HuH-7 (cell line): ENCODE measurements around the gene CTDSPL.
A peak's percentile ranks its signal among the peaks of the same experiment; 100 is the strongest.

Source experiments
- DNase-seq: peaks from one replicate; pipeline ENCODE4 v3.0.0; 2011; ENCODE audit warnings: low spot score

The CTDSPL gene

DNA sequence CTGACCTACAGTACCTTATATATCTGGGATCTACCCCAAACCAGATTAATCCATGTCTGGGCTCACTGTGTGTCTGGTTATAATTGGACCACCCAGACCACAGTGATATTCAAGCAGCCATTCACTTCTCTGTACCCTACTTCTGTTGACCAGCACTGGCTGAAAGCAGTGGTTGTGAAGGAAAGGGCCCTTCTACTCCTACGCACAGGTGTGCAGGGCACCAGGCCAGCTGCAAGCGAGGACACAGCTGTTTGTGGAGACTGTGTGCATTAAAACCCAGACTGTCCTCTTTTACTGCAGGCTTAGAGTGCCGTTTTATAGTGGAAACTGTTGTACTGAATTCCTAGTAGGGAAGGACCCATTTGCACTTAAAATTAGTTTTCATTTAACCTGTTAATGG is 29.5 kb downstream of the CTDSPL start:
- no peak for DNase-seq

GRCh38 chr3:37892927-37893600 is 31.4 kb downstream of the CTDSPL start:
- DNase-seq: peak; percentile 54

GRCh38 chr3:37896827-37897226 is 35.1 kb downstream of the CTDSPL start:
- no peak for DNase-seq

DNA sequence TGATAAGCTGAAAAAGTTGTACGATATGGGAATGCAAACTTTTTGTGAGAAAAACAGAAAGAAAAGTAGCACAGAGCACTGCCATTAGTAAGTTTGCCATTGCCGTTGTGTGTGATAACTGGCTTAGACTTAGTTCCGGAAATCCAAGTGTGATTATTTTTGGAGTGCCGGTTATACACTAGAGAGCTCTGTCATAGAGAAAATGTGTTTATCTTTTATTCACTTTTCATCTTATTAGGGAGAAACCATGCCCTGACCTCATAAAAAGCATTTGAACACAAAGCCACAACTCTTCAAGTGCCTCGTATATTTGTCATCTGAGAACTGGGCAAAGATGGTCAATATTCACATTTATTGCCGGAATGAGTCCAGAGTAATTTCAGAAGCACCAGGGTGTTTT is 36.1 kb downstream of the CTDSPL start:
- DNase-seq: no peak

- DNase-seq: no peak
Observed at GRCh38 chr3:37898424-37898823, 36.7 kb downstream of the CTDSPL start.

- DNase-seq: no peak
Observed at GRCh38 chr3:37899101-37899707, 37.5 kb downstream of the CTDSPL start.

DNA sequence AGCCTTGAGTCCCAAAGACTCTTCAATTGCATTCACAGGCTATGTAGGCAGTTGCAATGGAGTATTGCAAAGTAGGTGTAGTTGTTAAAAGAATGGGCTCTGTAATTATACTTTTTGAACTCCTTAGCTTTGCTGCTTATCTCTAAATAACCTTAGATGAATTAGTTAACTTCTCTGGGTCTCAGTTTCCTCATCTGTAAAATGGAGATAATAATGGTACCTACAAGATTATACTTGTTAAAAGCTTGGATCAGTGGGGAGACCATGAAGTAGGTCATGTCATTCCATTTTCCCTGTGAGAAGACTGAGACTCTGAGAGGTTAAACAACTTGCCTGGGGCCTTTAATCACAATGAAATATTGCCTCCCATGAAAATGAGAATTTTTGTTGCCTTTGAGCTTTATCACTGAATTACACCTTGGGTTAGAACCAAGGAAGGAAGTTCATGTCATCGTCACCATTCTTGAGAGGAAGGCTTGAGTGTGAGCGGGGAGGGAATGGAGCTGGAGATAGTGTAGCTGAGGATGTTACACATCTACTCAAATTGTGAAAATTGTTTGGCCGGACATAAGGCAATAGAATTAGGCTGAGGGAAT is 38.1 kb downstream of the CTDSPL start:
- DNase-seq: no peak

DNA sequence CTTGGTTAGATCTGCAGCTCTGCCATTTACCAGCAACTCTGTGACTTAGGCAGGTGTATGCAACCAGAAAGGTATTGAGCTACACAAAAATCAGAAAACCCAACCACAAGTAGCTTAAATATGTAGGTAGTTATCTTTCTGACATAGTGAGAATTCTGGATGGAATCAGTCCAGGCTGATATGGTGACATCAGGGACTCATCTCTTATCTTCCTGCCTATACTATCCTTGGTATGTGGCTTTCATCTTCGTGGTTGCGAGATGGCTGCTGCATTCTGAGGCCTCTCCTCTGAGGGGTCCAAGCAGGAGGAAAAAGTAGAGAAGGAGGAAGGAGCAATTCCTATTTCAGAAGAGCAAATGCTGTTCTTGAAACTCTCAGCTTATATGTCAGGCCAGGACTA is 40.0 kb downstream of the CTDSPL start:
- no peak for DNase-seq

DNA sequence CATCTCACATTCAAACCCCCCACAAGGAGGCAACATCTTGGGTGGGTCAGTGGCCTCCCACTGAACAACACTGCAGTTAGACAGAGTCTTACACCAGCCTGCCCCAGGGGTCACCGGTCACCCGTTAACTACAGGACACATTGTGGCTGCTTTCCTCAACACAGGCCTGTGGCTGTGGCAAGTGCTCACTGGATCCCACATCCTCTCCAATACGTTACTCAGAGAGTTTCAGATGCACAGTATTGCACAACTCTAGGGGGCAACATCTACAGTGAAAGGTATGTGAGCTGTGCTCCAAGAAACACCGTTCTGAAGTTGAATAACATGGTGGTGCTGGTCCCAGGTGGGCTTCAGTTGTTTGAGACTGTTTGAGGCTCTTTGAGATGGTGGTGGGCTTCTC is 41.0 kb downstream of the CTDSPL start:
- DNase-seq: no peak

DNA sequence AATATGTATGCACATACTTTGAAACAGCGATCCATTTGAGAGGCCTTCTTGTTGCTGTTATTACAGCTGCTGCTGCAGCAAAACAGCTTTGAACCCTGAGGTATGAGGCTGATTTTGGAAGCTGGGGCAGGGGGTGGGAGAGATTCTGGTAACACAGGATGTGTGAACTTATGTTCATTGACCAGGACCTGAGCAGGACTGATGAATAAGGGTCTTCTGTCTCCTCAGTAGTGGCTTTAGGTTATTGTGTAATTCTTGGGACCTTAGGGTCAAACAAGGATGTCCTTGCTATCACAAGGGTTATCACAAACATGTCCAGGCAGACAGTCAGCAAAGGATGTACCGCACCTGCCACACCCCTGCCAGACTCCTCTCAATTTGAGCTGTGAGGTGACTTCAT is 41.6 kb downstream of the CTDSPL start:
- no peak for DNase-seq

DNA sequence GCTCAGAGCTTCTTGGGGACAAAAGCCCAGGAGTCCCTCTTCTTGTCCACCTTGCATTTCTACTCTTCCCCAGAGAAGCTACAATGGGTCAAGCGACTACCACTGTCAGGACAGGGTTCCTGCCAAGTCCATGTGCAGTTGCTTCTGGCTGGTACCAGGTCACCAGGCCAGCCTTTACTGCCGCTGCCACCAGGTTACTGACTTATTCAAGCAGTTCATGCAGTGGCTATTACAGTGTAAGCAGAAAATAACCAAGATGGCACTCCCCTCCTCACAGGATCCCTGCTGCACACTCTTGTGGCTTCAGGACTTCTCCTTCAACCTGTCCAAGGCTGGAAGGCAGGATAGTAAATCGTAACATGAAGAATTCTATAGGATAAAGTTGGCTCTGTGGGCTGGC is 42.1 kb downstream of the CTDSPL start:
- DNase-seq: no peak

- no peak for DNase-seq
Observed at GRCh38 chr3:37904601-37905000, 42.9 kb downstream of the CTDSPL start.

DNA sequence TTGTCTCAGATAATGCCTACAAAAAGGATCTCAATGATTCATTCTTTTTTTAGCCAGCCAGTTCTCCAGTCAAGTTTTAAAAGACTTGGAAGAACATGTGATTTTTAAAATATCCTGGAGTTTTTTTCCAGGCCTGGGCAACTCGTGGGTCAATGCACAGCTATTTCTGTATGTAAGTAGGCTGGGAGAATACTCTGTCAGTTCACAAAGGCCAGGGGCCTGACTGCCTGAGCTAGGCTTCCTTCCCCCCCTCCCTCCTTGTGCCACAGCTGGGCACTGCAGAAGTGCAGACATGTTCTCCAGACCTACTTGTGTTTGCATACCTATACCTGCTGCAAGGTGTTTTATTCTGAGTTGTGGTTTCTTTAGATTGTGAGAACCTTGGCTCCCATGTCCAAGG is 43.7 kb downstream of the CTDSPL start:
- DNase-seq: no peak

- no peak for DNase-seq
Observed at GRCh38 chr3:37905987-37906674, 44.5 kb downstream of the CTDSPL start.

- DNase-seq: no peak
Observed at GRCh38 chr3:37906734-37907282, 45.1 kb downstream of the CTDSPL start.

- no peak for DNase-seq
Observed at GRCh38 chr3:37907371-37907770, 45.7 kb downstream of the CTDSPL start.

- DNase-seq: no peak
Observed at GRCh38 chr3:37907906-37908305, 46.2 kb downstream of the CTDSPL start.

GRCh38 chr3:37909067-37909911 is 47.6 kb downstream of the CTDSPL start:
- DNase-seq: no peak

- no peak for DNase-seq
Observed at GRCh38 chr3:37910671-37911400, 49.2 kb downstream of the CTDSPL start.

- DNase-seq: no peak
Observed at GRCh38 chr3:37912052-37912733, 50.5 kb downstream of the CTDSPL start.

GRCh38 chr3:37913522-37913921 is 51.8 kb downstream of the CTDSPL start:
- DNase-seq: no peak
